ENCODE measurements around the gene FSTL1.

DNA sequence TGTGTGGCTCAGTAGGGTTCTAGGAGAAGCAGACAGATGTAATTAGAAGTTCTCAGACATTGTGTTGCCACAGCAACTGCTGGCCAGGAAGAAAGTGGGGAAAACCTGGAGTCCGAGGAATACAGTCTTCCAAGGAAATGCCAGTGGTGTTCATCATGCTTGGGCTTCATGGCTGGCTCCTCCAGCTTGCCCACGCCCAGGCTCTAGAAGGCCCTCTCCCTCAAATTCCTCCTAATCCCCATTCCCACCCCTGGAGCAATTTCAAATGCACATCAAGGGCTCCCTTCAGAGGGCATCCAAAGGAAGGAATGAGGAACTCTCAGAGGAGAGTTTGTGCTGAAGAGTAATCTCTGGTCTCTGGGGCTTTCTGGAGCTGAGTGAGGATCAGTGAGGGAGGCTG lies 21.9 kb downstream of the FSTL1 start:
- TF ChIP-seq, protein P1, sequence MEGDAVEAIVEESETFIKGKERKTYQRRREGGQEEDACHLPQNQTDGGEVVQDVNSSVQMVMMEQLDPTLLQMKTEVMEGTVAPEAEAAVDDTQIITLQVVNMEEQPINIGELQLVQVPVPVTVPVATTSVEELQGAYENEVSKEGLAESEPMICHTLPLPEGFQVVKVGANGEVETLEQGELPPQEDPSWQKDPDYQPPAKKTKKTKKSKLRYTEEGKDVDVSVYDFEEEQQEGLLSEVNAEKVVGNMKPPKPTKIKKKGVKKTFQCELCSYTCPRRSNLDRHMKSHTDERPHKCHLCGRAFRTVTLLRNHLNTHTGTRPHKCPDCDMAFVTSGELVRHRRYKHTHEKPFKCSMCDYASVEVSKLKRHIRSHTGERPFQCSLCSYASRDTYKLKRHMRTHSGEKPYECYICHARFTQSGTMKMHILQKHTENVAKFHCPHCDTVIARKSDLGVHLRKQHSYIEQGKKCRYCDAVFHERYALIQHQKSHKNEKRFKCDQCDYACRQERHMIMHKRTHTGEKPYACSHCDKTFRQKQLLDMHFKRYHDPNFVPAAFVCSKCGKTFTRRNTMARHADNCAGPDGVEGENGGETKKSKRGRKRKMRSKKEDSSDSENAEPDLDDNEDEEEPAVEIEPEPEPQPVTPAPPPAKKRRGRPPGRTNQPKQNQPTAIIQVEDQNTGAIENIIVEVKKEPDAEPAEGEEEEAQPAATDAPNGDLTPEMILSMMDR (conservative IDR thresholded peaks at IDR 0.05; ENCODE audit: low read depth in 2 of 2), result no peak
- no peak for TF ChIP-seq EZH2 (IDR thresholded peaks at IDR 0.05; ENCODE audit: low read depth, unreplicated experiment)
- TF ChIP-seq POLR2AphosphoS5 (IDR thresholded peaks at IDR 0.05; ENCODE audit: low read depth), result no peak
- no peak for TF ChIP-seq ZNF331 (CRISPR knock-in tag; IDR thresholded peaks at IDR 0.05; ENCODE audit: low read depth)

Data from GM23338 (cell line).